H1 (cell line): ENCODE results near the gene PTPRG. TPM values are rescaled to one million over a fixed set of nuclear protein-coding genes. Genes with fewer than 3 reads are reported as not detected.

Experiments
- CTCF ChIA-PET: fragments of 300-600 bp; sonication (Branson Sonifier 250); formaldehyde crosslinking; loops from one replicate; lab custom pipeline; 2021; ENCODE audit not compliant: partially characterized antibody; lab: Charles Lee
- POLR2A ChIA-PET: fragments of 300-600 bp; sonication (Branson Sonifier 250); formaldehyde crosslinking; loops from one replicate; lab custom pipeline; 2021; ENCODE audit warnings: inconsistent platforms; ENCODE audit not compliant: partially characterized antibody; lab: Charles Lee
- DNase-seq, 2 experiments: peaks; one replicate each; pipeline versions ENCODE4 v3.0.0 to v3.0.0-alpha.2; 2010 to 2022; ENCODE audit warnings: low spot score in 2 of 2, low read depth in 1 of 2, mixed read lengths in 1 of 2
- FAIRE-seq: peaks from 2 replicates; lab custom pipeline; 2011; peaks lifted over from hg19 to GRCh38; lab: Jason Lieb, UNC
- H2AFZ ChIP-seq: 2 replicates; pipeline ENCODE4 v1.8.1; 2012; ENCODE audit warnings: low read length, inconsistent platforms
- H2AK5ac ChIP-seq: 2 replicates; pipeline ENCODE4 v1.6.1; 2013; ENCODE audit warnings: low read depth, low read length
- H2BK120ac ChIP-seq: replicated peaks from 2 replicates; pipeline ENCODE3; 2013; ENCODE audit warnings: low read depth, low read length, inconsistent platforms
- H2BK12ac ChIP-seq: 2 replicates; pipeline ENCODE4 v1.6.1; 2013; ENCODE audit warnings: low read depth, low read length
- H2BK15ac ChIP-seq: 2 replicates; pipeline ENCODE4 v1.6.1; 2013; ENCODE audit warnings: low read length
- H2BK20ac ChIP-seq: 2 replicates; pipeline ENCODE4 v1.6.1; 2013; ENCODE audit warnings: low read length
- H2BK5ac ChIP-seq: 2 replicates; pipeline ENCODE4 v1.6.1; 2013; ENCODE audit warnings: low read depth, low read length
- H3K14ac ChIP-seq: 2 replicates; pipeline ENCODE4 v1.6.1; 2013; ENCODE audit warnings: inconsistent platforms; ENCODE audit not compliant: insufficient read length
- H3K18ac ChIP-seq: 2 replicates; pipeline ENCODE4 v1.6.1; 2013; ENCODE audit warnings: low read length; ENCODE audit errors: extremely low read depth
- H3K23ac ChIP-seq: 2 replicates; pipeline ENCODE4 v1.6.1; 2013; ENCODE audit warnings: inconsistent platforms; ENCODE audit not compliant: insufficient read length
- H3K23me2 ChIP-seq: 2 replicates; pipeline ENCODE4 v1.6.1; 2013; ENCODE audit warnings: low read depth, low read length
- H3K27ac ChIP-seq: 2 replicates; pipeline ENCODE4 v1.6.1; 2011; ENCODE audit warnings: low read depth, low read length, inconsistent platforms
- H3K27me3 ChIP-seq, 4 experiments: replicated peaks in 1 of 4; 1 replicate in 1 of 4; 2 replicates in 3 of 4; pipeline versions ENCODE4 v1.6.1 to v1.8.1; 2011 to 2013; ENCODE audit warnings: low read length in 3 of 4, mild to moderate bottlenecking in 3 of 4, inconsistent platforms in 2 of 4, mixed read lengths in 2 of 4, moderate library complexity in 1 of 4; ENCODE audit not compliant: control insufficient read depth in 3 of 4, insufficient read depth in 3 of 4; ENCODE audit errors: extremely low read depth in 1 of 4
- H3K36me3 ChIP-seq, 4 experiments: 2 replicates each; pipeline versions ENCODE4 v1.6.1 to v1.8.1; 2011 to 2013; ENCODE audit warnings: mild to moderate bottlenecking in 4 of 4, low read length in 3 of 4, moderate library complexity in 2 of 4, control low read depth in 1 of 4, inconsistent platforms in 1 of 4; ENCODE audit not compliant: insufficient read depth in 4 of 4, control insufficient read depth in 2 of 4
- H3K4ac ChIP-seq: replicated peaks from 2 replicates; pipeline ENCODE3; 2013; ENCODE audit warnings: low read length, low read depth, mixed read lengths, inconsistent platforms; ENCODE audit not compliant: insufficient read length
- H3K4me1 ChIP-seq, 4 experiments: replicated peaks in 1 of 4; 1 replicate in 1 of 4; 2 replicates in 3 of 4; pipeline versions ENCODE4 v1.6.1 to v1.8.1; 2011 to 2013; ENCODE audit warnings: low read length in 3 of 4, inconsistent platforms in 2 of 4, mixed read lengths in 1 of 4; ENCODE audit not compliant: insufficient read depth in 4 of 4, control insufficient read depth in 3 of 4
- H3K4me2 ChIP-seq, 2 experiments: 2 replicates each; pipeline versions ENCODE4 v1.6.1 to v1.8.1; 2011 to 2013; ENCODE audit warnings: low read depth in 2 of 2, low read length in 2 of 2, control low read depth in 1 of 2, inconsistent platforms in 1 of 2, mild to moderate bottlenecking in 1 of 2; ENCODE audit not compliant: insufficient read depth in 1 of 2
- H3K4me3 ChIP-seq, 4 experiments: fragments of 200-600, 300-600 bp in 1 of 4; sonication (generic), shearing (Covaris generic), sonication (Bioruptor Twin) in 1 of 4; 2 replicates each; pipeline versions ENCODE4 v1.5.1 to v1.8.1; 2011 to 2016; ENCODE audit warnings: low read length in 4 of 4, low read depth in 3 of 4, control low read depth in 2 of 4, inconsistent platforms in 2 of 4, mild to moderate bottlenecking in 2 of 4, mixed read lengths in 1 of 4, moderate library complexity in 1 of 4; ENCODE audit not compliant: insufficient read depth in 2 of 4; ENCODE audit errors: extremely low read depth in 1 of 4
- H3K56ac ChIP-seq: replicated peaks from 2 replicates; pipeline ENCODE3; 2013; ENCODE audit warnings: low read depth, mild to moderate bottlenecking, mixed read lengths, low read length, inconsistent platforms; ENCODE audit not compliant: insufficient read length
- H3K79me1 ChIP-seq: 2 replicates; pipeline ENCODE4 v1.6.1; 2013; ENCODE audit warnings: low read depth, low read length, control low read depth
- H3K79me2 ChIP-seq, 2 experiments: 2 replicates each; pipeline versions ENCODE4 v1.6.1 to v1.8.1; 2012 to 2013; ENCODE audit warnings: low read length in 2 of 2, mild to moderate bottlenecking in 2 of 2, inconsistent platforms in 1 of 2; ENCODE audit not compliant: insufficient read depth in 2 of 2, control insufficient read depth in 1 of 2
- H3K9ac ChIP-seq, 4 experiments: replicated peaks in 1 of 4; 1 replicate in 1 of 4; 2 replicates in 3 of 4; pipeline versions ENCODE4 v1.6.1 to v1.8.1; 2011 to 2013; ENCODE audit warnings: low read depth in 3 of 4, low read length in 3 of 4, control low read depth in 2 of 4, mild to moderate bottlenecking in 2 of 4, moderate library complexity in 2 of 4, inconsistent platforms in 1 of 4; ENCODE audit errors: extremely low read depth in 1 of 4
- H3K9me3 ChIP-seq, 2 experiments: 2 replicates each; pipeline versions ENCODE4 v1.6.1 to v1.8.1; 2012 to 2013; ENCODE audit warnings: mild to moderate bottlenecking in 2 of 2, moderate library complexity in 2 of 2, control low read depth in 1 of 2, inconsistent platforms in 1 of 2, low read depth in 1 of 2, low read length in 1 of 2, mixed read lengths in 1 of 2; ENCODE audit not compliant: insufficient read depth in 2 of 2
- H4K20me1 ChIP-seq, 2 experiments: replicated peaks in 1 of 2; 2 replicates each; pipeline versions ENCODE3 to v1.8.1; 2011 to 2013; ENCODE audit warnings: inconsistent platforms in 2 of 2, low read length in 2 of 2, mild to moderate bottlenecking in 1 of 2; ENCODE audit not compliant: insufficient read depth in 2 of 2, control insufficient read depth in 1 of 2
- H4K5ac ChIP-seq: 2 replicates; pipeline ENCODE4 v1.6.1; 2013; ENCODE audit warnings: low read length, low read depth, mixed read lengths, inconsistent platforms; ENCODE audit not compliant: insufficient read length
- H4K8ac ChIP-seq: 2 replicates; pipeline ENCODE4 v1.8.0; 2013; ENCODE audit warnings: mild to moderate bottlenecking, moderate library complexity, low read length, inconsistent platforms; ENCODE audit not compliant: insufficient read depth; ENCODE audit errors: extremely low read depth
- H4K91ac ChIP-seq: replicated peaks from 2 replicates; pipeline ENCODE3; 2013; ENCODE audit warnings: low read length, mixed read lengths, inconsistent platforms; ENCODE audit not compliant: insufficient read length
- CEBPB ChIP-seq: IDR thresholded peaks from 2 replicates; pipeline ENCODE4 v1.6.1; 2012; ENCODE audit warnings: low read depth, low read length
- CHD2 ChIP-seq: IDR thresholded peaks from 2 replicates; pipeline ENCODE4 v1.6.1; 2012; ENCODE audit warnings: low read length, improper control_type of control experiment
- FOSL1 ChIP-seq: IDR thresholded peaks from 2 replicates; pipeline ENCODE4 v1.6.1; 2011; ENCODE audit warnings: mild to moderate bottlenecking, low read depth, low read length, moderate library complexity; ENCODE audit not compliant: insufficient read depth
- KDM5A ChIP-seq: fragments of 200-600 bp; IDR thresholded peaks from 2 replicates; pipeline ENCODE4 v1.7.1; 2012; ENCODE audit warnings: mild to moderate bottlenecking, low read length, inconsistent platforms, mixed read lengths
- NANOG ChIP-seq: IDR thresholded peaks from 2 replicates; pipeline ENCODE4 v1.6.1; 2011; ENCODE audit warnings: low read length, low read depth, mild to moderate bottlenecking, inconsistent platforms; ENCODE audit not compliant: insufficient read depth, poor library complexity, severe bottlenecking
- SAP30 ChIP-seq: fragments of 300-600 bp; sonication (generic); IDR thresholded peaks from 2 replicates; pipeline ENCODE4 v1.7.1; 2012; ENCODE audit warnings: low read length, moderate library complexity, mild to moderate bottlenecking, inconsistent platforms; ENCODE audit not compliant: insufficient read depth, insufficient replicate concordance
- SIN3A ChIP-seq, 2 experiments: IDR thresholded peaks in 1 of 2; conservative IDR thresholded peaks in 1 of 2; 2 replicates each; pipeline ENCODE4 v1.6.1; 2011 to 2012; ENCODE audit warnings: low read length in 2 of 2, improper control_type of control experiment in 1 of 2, low read depth in 1 of 2, mild to moderate bottlenecking in 1 of 2
- SP4 ChIP-seq: IDR thresholded peaks from 2 replicates; pipeline ENCODE4 v1.6.1; 2012; ENCODE audit warnings: low read length, inconsistent platforms
- SRF ChIP-seq: IDR thresholded peaks from 2 replicates; pipeline ENCODE4 v1.6.1; 2011; ENCODE audit warnings: mild to moderate bottlenecking, low read depth, low read length, moderate library complexity
- TAF1 ChIP-seq: IDR thresholded peaks from 2 replicates; pipeline ENCODE4 v1.6.1; 2011; ENCODE audit warnings: mild to moderate bottlenecking, low read depth, low read length
- TBP ChIP-seq: IDR thresholded peaks from 2 replicates; pipeline ENCODE4 v1.6.1; 2011; ENCODE audit warnings: low read depth, low read length, improper control_type of control experiment
- ZNF274 ChIP-seq: IDR thresholded peaks from 2 replicates; pipeline ENCODE4 v1.7.0; 2012; ENCODE audit warnings: low read length, borderline replicate concordance; ENCODE audit errors: extremely low read depth
- WGBS, 2 experiments: shearing (Covaris generic) in 1 of 2; methylation state at CpG; one replicate each; pipeline versions ENCODE4 v1.1.6 to v1.1.7; 2013 to 2015; ENCODE audit warnings: low lambda C conversion rate in 2 of 2, mixed read lengths in 2 of 2, inconsistent platforms in 1 of 2, low coverage in 1 of 2, missing lambda C conversion rate in 1 of 2; ENCODE audit not compliant: insufficient replicate concordance in 2 of 2, insufficient coverage in 1 of 2, insufficient read length in 1 of 2; ENCODE audit errors: extremely low coverage in 1 of 2, missing lambda C conversion rate in 1 of 2; 5-methylcytosine and 5-hydroxymethylcytosine counted together
- polyA plus RNA-seq, 7 experiments: library from polyadenylated mRNA; depleted of rRNA in 3 of 7; stranded (reverse) in 5 of 7; unstranded in 2 of 7; fragments of >200 nt in 5 of 7; fragments of 200-250 nt in 2 of 7; gene quantifications; 1 replicate in 5 of 7; 2 replicates in 1 of 7; 4 replicates in 1 of 7; pipeline versions ENCODE4 v1.2.1 to v1.2.3, GENCODE V29; 2011 to 2013; ENCODE audit warnings: missing spikeins in 2 of 7, mixed read lengths in 2 of 7
- total RNA-seq: library from RNA; stranded (reverse); fragmentation: NEBNext Ultra II Directional; extraction: Animal tissue kit (Norgen Biotek cat#: 25700); gene quantifications from 2 replicates; pipeline ENCODE4 v1.2.1, GENCODE V29; 2021

PTPRG gene
- total and polyA plus RNA-seq, 2 of the 8 experiments (the other 6 are each of a cell fraction or from before 2014, with no cell fraction given) = 23.3 to 96.2 TPM

DNA sequence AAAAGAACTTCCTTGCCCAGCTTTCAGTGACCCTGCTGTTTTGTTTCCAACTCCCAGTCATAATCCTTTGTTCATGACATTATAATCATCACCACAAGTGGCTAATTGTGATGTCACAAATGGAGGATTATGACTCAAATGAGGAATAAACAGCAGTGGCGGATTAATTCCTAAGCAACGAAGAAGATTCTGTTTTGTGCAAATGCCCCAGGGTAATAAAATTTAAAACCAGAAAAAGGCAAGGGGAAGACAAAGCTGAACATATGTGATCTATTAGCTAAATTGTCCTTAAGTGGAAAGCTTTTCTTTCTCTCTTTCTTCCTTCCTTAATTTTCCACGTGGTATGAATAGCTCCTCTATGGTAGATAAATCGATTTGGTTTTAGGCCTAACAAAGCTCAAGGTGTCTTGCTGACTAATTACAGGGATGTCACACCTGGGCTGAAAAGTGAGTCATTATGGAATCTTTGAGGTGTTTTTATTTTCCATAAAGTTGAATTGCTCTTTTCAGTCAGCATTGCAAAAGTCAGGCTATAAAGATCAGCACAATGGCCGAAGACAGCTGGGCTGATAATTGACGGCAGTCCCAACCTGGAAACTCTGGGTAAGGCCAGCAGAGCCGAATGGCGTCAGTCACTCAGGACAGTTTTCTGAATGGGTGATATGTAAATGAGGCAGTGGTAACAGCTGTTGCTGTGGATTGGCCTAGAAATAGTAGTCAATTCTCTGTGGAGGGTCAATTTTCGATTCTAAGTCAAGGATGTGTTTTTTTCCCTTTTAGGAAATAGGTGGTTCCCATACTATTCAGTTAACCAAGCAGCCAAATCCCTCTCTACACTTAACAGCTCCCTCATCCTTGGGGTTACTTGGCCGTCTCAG is 121.5 kb downstream of the PTPRG start:
- CTCF ChIA-PET = interaction anchor here (0.6 to 2.4 kb wide), 8 partner anchors 11 to 504 kb away, joined by 3 to 15 read pairs (median 4); no protein-coding TSS in a partner anchor
- Histone ChIP-seq H3K27me3 (peaks cover 0 to 4% (median 0%) of the 10 kb centered on the region in 4 experiments; a peak in 1 of 7 replicates), H2BK5ac (no peak overlapping the region), H3K56ac (no peak overlapping the region), H4K91ac (no peak overlapping the region), H2BK12ac (no peak overlapping the region), H3K79me2 (peaks cover 10 to 93% of the 10 kb centered on the region in 2 experiments; a peak in 3 of 4 replicates), H4K8ac (no peak overlapping the region), H3K27ac (no peak overlapping the region), H3K4me2 (no peak overlapping the region), H3K4me3 (no peak overlapping the region), H4K5ac (no peak overlapping the region), H3K79me1 (peaks cover 16% of the 10 kb centered on the region), H4K20me1 (peaks cover 10 to 14% of the 10 kb centered on the region in 2 experiments), H3K9me3 (no peaks in the 10 kb centered on the region), H3K36me3 (no peaks in the 10 kb centered on the region), H2BK20ac (no peak overlapping the region), H2BK15ac (no peak overlapping the region), H3K18ac (no peak overlapping the region), H3K4ac (no peak overlapping the region), H3K14ac (no peak overlapping the region), H2AK5ac (no peak overlapping the region), H3K23ac (no peak overlapping the region), H3K23me2 (no peaks in the 10 kb centered on the region), H3K4me1 (peaks cover 19 to 65% (median 44%) of the 10 kb centered on the region in 4 experiments), H2AFZ (no peak overlapping the region), H2BK120ac (no peak overlapping the region), H3K9ac (no peak overlapping the region)
- WGBS, 2 experiments = 81% methylated on average over 10 of the region's 10 CpGs; no CpG with 5 or more reads in 1 of the 2 experiments
- peak; percentile 71 for FAIRE-seq
- POLR2A ChIA-PET = interaction anchor here (0.7 to 3.8 kb wide), 9 partner anchors 10 to 122 kb away, joined by 3 to 13 read pairs (median 4); partner anchors contain the start of gene PTPRG
- DNase-seq = no peak
- TF ChIP-seq SAP30 (no peak), NANOG (no peak), TBP (no peak), CEBPB (no peak), CHD2 (no peak), SP4 (no peak), SRF (no peak), SIN3A (conservative IDR thresholded peaks at IDR 0.05 in 1 of 2, IDR thresholded peaks at IDR 0.05 in 1 of 2; ENCODE audit: low read depth in 1 of 2, low read length in 2 of 2) (no peak), ZNF274 (no peak), FOSL1 (no peak), KDM5A (no peak), TAF1 (no peak)
